ENCODE data around the gene PRX. TPM values are rescaled to one million over a fixed set of nuclear protein-coding genes. Genes with fewer than 3 reads are reported as not detected.
"Not testable (repeated sequence)": the region's sequence is repeated elsewhere in the genome, so short reads cannot be mapped to it uniquely, and the experiment has no call there.

The PRX gene
- total RNA-seq, 2 donors from 2014 or later = 0.77 to 1.6 TPM

DNA sequence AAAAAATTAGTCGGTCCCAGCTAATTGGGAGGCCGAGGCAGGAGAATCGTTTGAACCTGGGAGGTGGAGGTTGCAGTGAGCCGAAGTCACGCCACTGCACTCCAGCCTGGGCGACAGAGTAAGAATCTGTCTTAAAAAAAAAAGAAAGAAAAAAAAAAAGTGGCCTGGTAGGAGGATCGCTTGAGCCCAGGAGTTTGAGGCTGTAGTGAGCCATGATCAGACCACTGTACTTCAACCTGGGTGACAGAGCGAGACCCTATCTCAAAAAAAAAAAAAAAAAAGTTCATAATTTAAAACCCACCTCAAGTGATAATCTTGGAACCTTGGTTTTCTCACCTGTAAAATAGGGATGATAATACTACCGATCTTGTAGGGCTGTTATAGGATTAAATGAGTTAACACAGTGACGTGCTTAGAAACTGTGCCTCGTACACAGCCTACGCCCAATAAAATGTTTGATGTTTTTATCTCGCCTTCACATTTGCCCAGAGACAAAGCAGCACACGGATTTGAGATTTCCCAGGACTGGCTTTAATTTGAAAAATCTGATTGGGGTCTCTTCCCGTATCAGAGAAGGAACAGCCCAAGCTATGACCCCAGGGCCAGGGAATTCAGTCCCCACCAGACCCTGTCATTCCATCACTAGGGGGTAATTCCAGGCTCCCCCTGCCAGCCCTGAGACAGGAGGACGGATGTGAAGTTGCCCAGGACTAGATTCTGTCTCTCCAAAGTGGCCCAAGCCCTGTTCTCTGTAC lies 9.0 kb upstream of the PRX start:
- ATAC-seq (no peak), DNase-seq (ENCODE audit: low spot score in 2 of 2) (no peak)
- H3K27ac Mint-ChIP-seq = peak overlapping the region; percentile 93 to 97
- peaks cover 14 to 20% of the 10 kb centered on the region in 2 donors for H3K36me3 Mint-ChIP-seq
- H3K9me3 Mint-ChIP-seq = no peaks in the 10 kb centered on the region

GRCh38 chr19:40420766-40421765 lies 7.9 kb upstream of the PRX start:
- peak; percentile 46 to 64 for ATAC-seq
- Mint-ChIP-seq H3K36me3 (peaks cover 14 to 20% of the 10 kb centered on the region in 2 donors), H3K27ac (peak overlapping the region; percentile 93 to 97), H3K9me3 (no peaks in the 10 kb centered on the region)
- DNase-seq (ENCODE audit: low spot score in 2 of 2) = peak; percentile 85 to 91

GRCh38 chr19:40420451-40420765 lies 7.2 kb upstream of the PRX start:
- H3K27ac Mint-ChIP-seq = peak overlapping the region; percentile 63 to 93
- ATAC-seq (no peak), DNase-seq (ENCODE audit: low spot score in 2 of 2) (no peak)
- H3K36me3 Mint-ChIP-seq = peaks cover 14 to 20% of the 10 kb centered on the region in 2 donors
- no peaks in the 10 kb centered on the region for H3K9me3 Mint-ChIP-seq

GRCh38 chr19:40419780-40420179 lies 6.6 kb upstream of the PRX start:
- ATAC-seq = no peak
- H3K9me3 Mint-ChIP-seq = no peaks in the 10 kb centered on the region
- H3K27ac Mint-ChIP-seq = peak overlapping the region in 1 of 2 donors; percentile 93
- no peak for DNase-seq (ENCODE audit: low spot score in 2 of 2)
- H3K36me3 Mint-ChIP-seq = peaks cover 11 to 17% of the 10 kb centered on the region in 2 donors

- ATAC-seq = no peak
- peak overlapping the region; percentile 50 to 93 for H3K27ac Mint-ChIP-seq
- H3K36me3 Mint-ChIP-seq = peaks cover 5 to 10% of the 10 kb centered on the region in 2 donors
- H3K9me3 Mint-ChIP-seq = no peaks in the 10 kb centered on the region
- DNase-seq (ENCODE audit: low spot score in 2 of 2) = no peak
These were observed 6.0 kb upstream of the PRX start for GRCh38 chr19:40419066-40419612.

GRCh38 chr19:40418040-40418439 lies 4.9 kb upstream of the PRX start:
- Mint-ChIP-seq H3K9me3 (no peaks in the 10 kb centered on the region), H3K36me3 (peaks cover 5 to 9% of the 10 kb centered on the region in 2 donors), H3K27ac (peak overlapping the region in 1 of 2 donors; percentile 93)
- DNase-seq (ENCODE audit: low spot score in 2 of 2) (no peak), ATAC-seq (no peak)

- H3K27ac Mint-ChIP-seq = peak overlapping the region in 1 of 2 donors; percentile 93
- H3K9me3 Mint-ChIP-seq = no peaks in the 10 kb centered on the region
- DNase-seq (ENCODE audit: low spot score in 2 of 2) (no peak), ATAC-seq (no peak)
- H3K36me3 Mint-ChIP-seq = peaks cover 5% of the 10 kb centered on the region in 2 donors
These were observed 4.4 kb upstream of the PRX start for GRCh38 chr19:40417643-40417981.

DNA sequence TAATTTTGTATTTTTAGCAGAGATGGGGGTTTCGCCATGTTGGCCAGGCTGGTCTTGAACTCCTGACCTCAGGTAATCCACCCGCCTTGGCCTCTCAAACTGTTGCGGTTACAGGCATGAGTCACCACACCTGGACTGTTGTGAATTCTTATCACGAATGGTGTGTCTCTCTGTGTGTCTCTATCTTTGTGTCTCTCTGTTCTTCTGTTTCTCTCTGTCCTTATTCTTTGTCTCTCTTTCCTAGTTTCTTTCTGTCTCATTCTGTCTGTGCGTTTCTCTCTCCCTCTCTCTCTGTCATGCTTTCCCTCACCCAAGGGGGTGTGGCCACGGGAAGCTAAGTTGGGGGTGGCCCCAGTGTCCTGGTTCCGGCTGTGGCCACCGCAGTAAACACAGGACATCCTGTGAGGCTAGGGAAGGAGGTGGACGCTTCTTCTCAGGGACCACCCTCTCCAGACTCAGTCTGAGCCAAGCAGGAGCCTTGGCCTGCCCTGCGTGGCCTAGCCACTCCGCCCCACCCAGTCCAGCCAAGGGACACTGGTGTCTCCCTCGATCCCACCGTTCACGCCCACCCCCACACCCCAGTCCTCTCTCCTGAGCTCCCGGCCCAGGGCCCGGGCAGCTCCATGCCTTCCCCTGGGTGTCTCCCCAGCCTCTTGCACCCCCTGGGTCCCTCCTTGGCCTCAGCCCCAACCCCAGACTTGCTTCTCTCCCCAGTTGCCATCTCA lies 3.9 kb upstream of the PRX start:
- DNase-seq (ENCODE audit: low spot score in 2 of 2) (no peak), ATAC-seq (no peak)
- H3K27ac Mint-ChIP-seq = peak overlapping the region in 1 of 2 donors; percentile 93
- H3K36me3 Mint-ChIP-seq = peaks cover 0 to under 1% of the 10 kb centered on the region in 2 donors
- H3K9me3 Mint-ChIP-seq = no peaks in the 10 kb centered on the region

DNA sequence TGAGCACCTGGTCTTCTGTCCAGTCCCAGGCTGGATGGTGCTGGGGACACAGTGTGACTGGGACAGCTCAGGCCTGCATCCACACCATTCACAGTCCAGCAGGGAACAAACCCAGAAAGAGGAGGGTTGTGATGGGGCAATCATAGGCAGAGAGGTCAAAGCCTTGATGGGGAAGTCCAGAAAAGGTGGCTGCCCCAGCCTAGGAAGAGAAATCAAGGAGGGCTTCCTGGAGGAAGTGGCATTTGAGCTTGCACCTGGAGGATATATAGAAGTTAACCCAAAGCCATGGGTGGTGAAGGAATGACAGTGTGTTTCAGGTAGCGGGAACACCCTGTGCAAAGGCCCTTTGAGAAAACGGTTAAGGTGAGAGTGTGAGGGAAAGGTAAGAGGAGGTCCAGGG lies 2.6 kb upstream of the PRX start:
- ATAC-seq = no peak
- Mint-ChIP-seq H3K36me3 (no peaks in the 10 kb centered on the region), H3K9me3 (no peaks in the 10 kb centered on the region), H3K27ac (no peak overlapping the region)
- DNase-seq (ENCODE audit: low spot score in 2 of 2) = no peak

- no peak for ATAC-seq
These were observed 1.7 kb upstream of the PRX start for GRCh38 chr19:40414542-40415535.

GRCh38 chr19:40412866-40413265 lies 312 bp downstream of the PRX start:
- no peak overlapping the region for H3K27ac Mint-ChIP-seq
- no peaks in the 10 kb centered on the region for H3K36me3 Mint-ChIP-seq
- no peaks in the 10 kb centered on the region for H3K9me3 Mint-ChIP-seq
- DNase-seq (ENCODE audit: low spot score in 2 of 2) = no peak
- no peak for ATAC-seq

More at GRCh38 chr19:40414542-40415535, 1.7 kb upstream of the PRX start:
- H3K27ac Mint-ChIP-seq = no peak overlapping the region
- H3K36me3 Mint-ChIP-seq = no peaks in the 10 kb centered on the region
- H3K9me3 Mint-ChIP-seq = no peaks in the 10 kb centered on the region
- no peak for DNase-seq (ENCODE audit: low spot score in 2 of 2)

- ATAC-seq = no peak
- no peaks in the 10 kb centered on the region for H3K9me3 Mint-ChIP-seq
- DNase-seq (ENCODE audit: low spot score in 2 of 2) = no peak
- peak overlapping the region in 1 of 2 donors; percentile 25 for H3K27ac Mint-ChIP-seq
- H3K36me3 Mint-ChIP-seq = no peaks in the 10 kb centered on the region
These were observed 1.1 kb downstream of the PRX start for GRCh38 chr19:40411958-40412499.

- no peaks in the 10 kb centered on the region for H3K36me3 Mint-ChIP-seq
- no peak for ATAC-seq
- no peaks in the 10 kb centered on the region for H3K9me3 Mint-ChIP-seq
- H3K27ac Mint-ChIP-seq = peak overlapping the region in 1 of 2 donors; percentile 25
- no peak for DNase-seq (ENCODE audit: low spot score in 2 of 2)
These were observed 1.9 kb downstream of the PRX start for GRCh38 chr19:40411125-40411842.

DNA sequence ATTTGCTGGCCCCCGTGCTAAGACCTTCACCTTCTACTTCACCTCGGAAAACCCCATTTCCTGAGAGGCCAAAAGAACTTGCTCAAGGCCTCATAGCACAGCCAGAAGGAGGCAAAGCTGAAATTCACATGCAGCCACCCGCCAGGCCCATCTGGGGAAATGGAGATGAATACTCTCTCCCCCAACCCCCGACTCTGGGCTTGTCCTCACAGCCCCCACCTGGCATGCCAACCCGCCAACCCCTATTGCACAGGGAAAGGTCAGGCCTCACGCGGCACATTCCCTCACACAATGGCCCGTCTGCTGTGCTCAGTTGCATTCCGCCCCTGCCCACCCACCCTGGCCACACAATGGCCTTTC lies 3.2 kb downstream of the PRX start:
- DNase-seq (ENCODE audit: low spot score in 2 of 2) = no peak
- no peaks in the 10 kb centered on the region for H3K36me3 Mint-ChIP-seq
- no peak overlapping the region for H3K27ac Mint-ChIP-seq
- ATAC-seq = no peak
- no peaks in the 10 kb centered on the region for H3K9me3 Mint-ChIP-seq

DNA sequence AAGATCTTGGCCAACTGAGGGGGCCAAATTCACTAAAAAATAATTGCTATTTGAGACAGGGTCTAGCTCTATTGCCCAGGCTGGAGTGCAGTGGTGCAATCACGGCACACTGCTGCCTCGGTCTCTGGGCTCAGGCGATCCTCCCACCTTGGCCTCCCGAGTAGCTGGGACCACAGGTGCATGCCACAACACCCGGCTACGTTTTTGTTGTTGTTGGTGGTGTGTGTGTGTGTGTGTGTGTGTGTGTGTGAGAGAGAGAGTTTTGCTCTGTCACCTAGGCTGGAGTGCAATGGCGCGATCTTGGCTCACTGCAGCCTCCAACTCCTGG lies 4.6 kb downstream of the PRX start:
- H3K36me3 Mint-ChIP-seq; DNase-seq (ENCODE audit: low spot score in 2 of 2); H3K27ac Mint-ChIP-seq; ATAC-seq; H3K9me3 Mint-ChIP-seq: not testable (repeated sequence)

Data from activated naive CD4-positive, alpha-beta T cell treated with anti-CD3 and anti-CD28 coated beads, Interleukin-2, amount 50 U/mL, for 72 hours (primary cell).